ENCODE data around the gene UBE2O. TPM values are rescaled to one million over a fixed set of nuclear protein-coding genes. Genes with fewer than 3 reads are reported as not detected.

UBE2O gene
- total and polyA plus RNA-seq, 2 experiments from 2014 or later, result 30.4 to 79.4 TPM

DNA sequence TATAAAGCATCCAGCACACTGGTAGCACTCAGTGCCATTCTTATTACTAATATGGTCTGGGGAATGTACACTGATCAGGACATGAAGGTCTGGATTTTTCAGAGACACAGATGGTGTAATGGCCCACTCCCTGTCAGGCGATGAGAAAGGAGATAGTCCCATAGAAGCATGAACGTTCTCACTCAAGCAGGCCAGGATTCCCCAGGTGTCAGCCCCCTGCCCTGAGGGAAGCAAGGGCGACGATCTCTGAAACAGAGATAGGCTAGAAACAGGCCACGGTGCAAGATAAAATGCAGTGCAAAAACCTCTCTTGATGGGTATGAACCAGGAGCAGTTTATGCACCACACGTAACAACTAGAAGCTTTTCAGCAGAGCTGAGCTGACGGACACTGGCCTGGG lies 109.8 kb downstream of the UBE2O start (continued):
- TF ChIP-seq, protein P1, sequence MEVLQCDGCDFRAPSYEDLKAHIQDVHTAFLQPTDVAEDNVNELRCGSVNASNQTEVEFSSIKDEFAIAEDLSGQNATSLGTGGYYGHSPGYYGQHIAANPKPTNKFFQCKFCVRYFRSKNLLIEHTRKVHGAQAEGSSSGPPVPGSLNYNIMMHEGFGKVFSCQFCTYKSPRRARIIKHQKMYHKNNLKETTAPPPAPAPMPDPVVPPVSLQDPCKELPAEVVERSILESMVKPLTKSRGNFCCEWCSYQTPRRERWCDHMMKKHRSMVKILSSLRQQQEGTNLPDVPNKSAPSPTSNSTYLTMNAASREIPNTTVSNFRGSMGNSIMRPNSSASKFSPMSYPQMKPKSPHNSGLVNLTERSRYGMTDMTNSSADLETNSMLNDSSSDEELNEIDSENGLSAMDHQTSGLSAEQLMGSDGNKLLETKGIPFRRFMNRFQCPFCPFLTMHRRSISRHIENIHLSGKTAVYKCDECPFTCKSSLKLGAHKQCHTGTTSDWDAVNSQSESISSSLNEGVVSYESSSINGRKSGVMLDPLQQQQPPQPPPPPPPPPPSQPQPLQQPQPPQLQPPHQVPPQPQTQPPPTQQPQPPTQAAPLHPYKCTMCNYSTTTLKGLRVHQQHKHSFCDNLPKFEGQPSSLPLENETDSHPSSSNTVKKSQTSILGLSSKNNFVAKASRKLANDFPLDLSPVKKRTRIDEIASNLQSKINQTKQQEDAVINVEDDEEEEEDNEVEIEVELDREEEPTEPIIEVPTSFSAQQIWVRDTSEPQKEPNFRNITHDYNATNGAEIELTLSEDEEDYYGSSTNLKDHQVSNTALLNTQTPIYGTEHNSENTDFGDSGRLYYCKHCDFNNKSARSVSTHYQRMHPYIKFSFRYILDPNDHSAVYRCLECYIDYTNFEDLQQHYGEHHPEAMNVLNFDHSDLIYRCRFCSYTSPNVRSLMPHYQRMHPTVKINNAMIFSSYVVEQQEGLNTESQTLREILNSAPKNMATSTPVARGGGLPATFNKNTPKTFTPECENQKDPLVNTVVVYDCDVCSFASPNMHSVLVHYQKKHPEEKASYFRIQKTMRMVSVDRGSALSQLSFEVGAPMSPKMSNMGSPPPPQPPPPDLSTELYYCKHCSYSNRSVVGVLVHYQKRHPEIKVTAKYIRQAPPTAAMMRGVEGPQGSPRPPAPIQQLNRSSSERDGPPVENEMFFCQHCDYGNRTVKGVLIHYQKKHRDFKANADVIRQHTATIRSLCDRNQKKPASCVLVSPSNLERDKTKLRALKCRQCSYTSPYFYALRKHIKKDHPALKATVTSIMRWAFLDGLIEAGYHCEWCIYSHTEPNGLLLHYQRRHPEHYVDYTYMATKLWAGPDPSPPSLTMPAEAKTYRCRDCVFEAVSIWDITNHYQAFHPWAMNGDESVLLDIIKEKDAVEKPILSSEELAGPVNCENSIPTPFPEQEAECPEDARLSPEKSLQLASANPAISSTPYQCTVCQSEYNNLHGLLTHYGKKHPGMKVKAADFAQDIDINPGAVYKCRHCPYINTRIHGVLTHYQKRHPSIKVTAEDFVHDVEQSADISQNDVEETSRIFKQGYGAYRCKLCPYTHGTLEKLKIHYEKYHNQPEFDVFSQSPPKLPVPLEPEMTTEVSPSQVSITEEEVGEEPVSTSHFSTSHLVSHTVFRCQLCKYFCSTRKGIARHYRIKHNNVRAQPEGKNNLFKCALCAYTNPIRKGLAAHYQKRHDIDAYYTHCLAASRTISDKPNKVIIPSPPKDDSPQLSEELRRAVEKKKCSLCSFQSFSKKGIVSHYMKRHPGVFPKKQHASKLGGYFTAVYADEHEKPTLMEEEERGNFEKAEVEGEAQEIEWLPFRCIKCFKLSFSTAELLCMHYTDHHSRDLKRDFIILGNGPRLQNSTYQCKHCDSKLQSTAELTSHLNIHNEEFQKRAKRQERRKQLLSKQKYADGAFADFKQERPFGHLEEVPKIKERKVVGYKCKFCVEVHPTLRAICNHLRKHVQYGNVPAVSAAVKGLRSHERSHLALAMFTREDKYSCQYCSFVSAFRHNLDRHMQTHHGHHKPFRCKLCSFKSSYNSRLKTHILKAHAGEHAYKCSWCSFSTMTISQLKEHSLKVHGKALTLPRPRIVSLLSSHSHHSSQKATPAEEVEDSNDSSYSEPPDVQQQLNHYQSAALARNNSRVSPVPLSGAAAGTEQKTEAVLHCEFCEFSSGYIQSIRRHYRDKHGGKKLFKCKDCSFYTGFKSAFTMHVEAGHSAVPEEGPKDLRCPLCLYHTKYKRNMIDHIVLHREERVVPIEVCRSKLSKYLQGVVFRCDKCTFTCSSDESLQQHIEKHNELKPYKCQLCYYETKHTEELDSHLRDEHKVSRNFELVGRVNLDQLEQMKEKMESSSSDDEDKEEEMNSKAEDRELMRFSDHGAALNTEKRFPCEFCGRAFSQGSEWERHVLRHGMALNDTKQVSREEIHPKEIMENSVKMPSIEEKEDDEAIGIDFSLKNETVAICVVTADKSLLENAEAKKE (CRISPR knock-in tag; IDR thresholded peaks at IDR 0.05), result no peak
- TF ChIP-seq STAT1 (IDR thresholded peaks at IDR 0.05; ENCODE audit: unreplicated experiment), result no peak
- TF ChIP-seq, protein P2, sequence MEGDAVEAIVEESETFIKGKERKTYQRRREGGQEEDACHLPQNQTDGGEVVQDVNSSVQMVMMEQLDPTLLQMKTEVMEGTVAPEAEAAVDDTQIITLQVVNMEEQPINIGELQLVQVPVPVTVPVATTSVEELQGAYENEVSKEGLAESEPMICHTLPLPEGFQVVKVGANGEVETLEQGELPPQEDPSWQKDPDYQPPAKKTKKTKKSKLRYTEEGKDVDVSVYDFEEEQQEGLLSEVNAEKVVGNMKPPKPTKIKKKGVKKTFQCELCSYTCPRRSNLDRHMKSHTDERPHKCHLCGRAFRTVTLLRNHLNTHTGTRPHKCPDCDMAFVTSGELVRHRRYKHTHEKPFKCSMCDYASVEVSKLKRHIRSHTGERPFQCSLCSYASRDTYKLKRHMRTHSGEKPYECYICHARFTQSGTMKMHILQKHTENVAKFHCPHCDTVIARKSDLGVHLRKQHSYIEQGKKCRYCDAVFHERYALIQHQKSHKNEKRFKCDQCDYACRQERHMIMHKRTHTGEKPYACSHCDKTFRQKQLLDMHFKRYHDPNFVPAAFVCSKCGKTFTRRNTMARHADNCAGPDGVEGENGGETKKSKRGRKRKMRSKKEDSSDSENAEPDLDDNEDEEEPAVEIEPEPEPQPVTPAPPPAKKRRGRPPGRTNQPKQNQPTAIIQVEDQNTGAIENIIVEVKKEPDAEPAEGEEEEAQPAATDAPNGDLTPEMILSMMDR (conservative IDR thresholded peaks at IDR 0.05; ENCODE audit: low read depth in 2 of 2), result no peak

DNA sequence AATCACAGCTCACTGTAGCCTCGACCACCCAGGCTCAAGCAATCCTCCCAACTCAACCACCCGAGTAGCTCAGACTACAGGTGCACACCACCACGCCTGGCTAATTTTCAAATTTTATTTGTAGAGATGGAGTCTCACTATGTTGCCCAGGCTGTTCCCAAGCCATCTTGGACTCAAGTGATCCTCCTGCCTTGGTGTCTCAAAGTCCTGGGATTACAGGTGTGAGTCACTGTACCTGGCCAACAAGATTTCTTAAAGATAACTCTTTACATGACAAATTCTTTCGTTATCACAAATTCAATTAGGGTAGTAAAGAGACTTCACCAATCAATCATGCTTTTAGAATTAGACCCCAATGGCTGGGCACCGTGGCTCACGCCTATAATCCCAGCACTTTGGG lies 111.7 kb downstream of the UBE2O start:
- no peak overlapping the region for H3K27ac Mint-ChIP-seq
- H3K4me3 Mint-ChIP-seq, result no peak overlapping the region
- Histone ChIP-seq H3K79me2 (replicated peaks; ENCODE audit: insufficient read depth) (peaks cover 23% of the 10 kb centered on the region; the same call in 1 of the 2 replicates), H3K36me3 (ENCODE audit: insufficient read depth) (peaks cover 3% of the 10 kb centered on the region; the same call in 1 of the 2 replicates), H3K4me2 (no peak overlapping the region), H4K20me1 (replicated peaks; ENCODE audit: insufficient read depth) (peaks cover 2% of the 10 kb centered on the region; the same call in 1 of the 2 replicates), H3K27me3 (ENCODE audit: insufficient read depth) (no peaks in the 10 kb centered on the region), H3K4me3 (no peak overlapping the region), H3K9me2 (ENCODE audit: insufficient read depth) (no peaks in the 10 kb centered on the region), H2AFZ (no peak overlapping the region), H3K27ac (ENCODE audit: low read depth) (no peak overlapping the region), H3F3A (replicated peaks; ENCODE audit: low read depth) (no peaks in the 10 kb centered on the region), H3K4me1 (ENCODE audit: insufficient read depth) (no peaks in the 10 kb centered on the region)
- H3K9me3 Mint-ChIP-seq, result no peaks in the 10 kb centered on the region; the same call in 2 of the 3 replicates
- no peaks in the 10 kb centered on the region for H3K27me3 Mint-ChIP-seq (ENCODE audit: insufficient read depth, low read depth, poor library complexity)
- no peak for ATAC-seq
- no peaks in the 10 kb centered on the region for H3K4me1 Mint-ChIP-seq
- DNase-seq (ENCODE audit: low spot score), result no peak
- peaks cover 36% of the 10 kb centered on the region for H3K36me3 Mint-ChIP-seq (ENCODE audit: low read depth)
- TF ChIP-seq EZH2 (IDR thresholded peaks at IDR 0.05; ENCODE audit: low read depth, unreplicated experiment) (no peak), JUNB (IDR thresholded peaks at IDR 0.05; ENCODE audit: unreplicated experiment) (no peak), NANOG (IDR thresholded peaks at IDR 0.05; ENCODE audit: borderline replicate concordance) (no peak)
- TF ChIP-seq, protein P3, sequence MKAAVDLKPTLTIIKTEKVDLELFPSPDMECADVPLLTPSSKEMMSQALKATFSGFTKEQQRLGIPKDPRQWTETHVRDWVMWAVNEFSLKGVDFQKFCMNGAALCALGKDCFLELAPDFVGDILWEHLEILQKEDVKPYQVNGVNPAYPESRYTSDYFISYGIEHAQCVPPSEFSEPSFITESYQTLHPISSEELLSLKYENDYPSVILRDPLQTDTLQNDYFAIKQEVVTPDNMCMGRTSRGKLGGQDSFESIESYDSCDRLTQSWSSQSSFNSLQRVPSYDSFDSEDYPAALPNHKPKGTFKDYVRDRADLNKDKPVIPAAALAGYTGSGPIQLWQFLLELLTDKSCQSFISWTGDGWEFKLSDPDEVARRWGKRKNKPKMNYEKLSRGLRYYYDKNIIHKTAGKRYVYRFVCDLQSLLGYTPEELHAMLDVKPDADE (IDR thresholded peaks at IDR 0.05), result no peak
- TF ChIP-seq, protein P2 (conservative IDR thresholded peaks at IDR 0.05; ENCODE audit: low read depth in 2 of 2), result no peak

Data from GM23338 (cell line).